ENCODE measurements around the gene NSD1. TPM values are rescaled to one million over a fixed set of nuclear protein-coding genes. Genes with fewer than 3 reads are reported as not detected.

The NSD1 gene
- total and polyA plus RNA-seq, 2 of the 8 experiments (the other 6 are each of a cell fraction or from before 2014, with no cell fraction given): 22.8 to 168 TPM

GRCh38 chr5:177097016-177097985 lies 36.3 kb upstream of the NSD1 start:
- Histone ChIP-seq H3K23me2 (ENCODE audit: low read depth, low read length) (0 out of 2 replicates have a peak, but pooled peaks cover 1% of the 10 kb centered on the region), H4K8ac (ENCODE audit: extremely low read depth, insufficient read depth, low read length) (no peak overlapping the region; the same call in 1 of the 2 replicates), H3K79me2 (ENCODE audit: control insufficient read depth in 1 of 2, insufficient read depth in 2 of 2, low read length in 2 of 2) (no peaks in the 10 kb centered on the region), H4K20me1 (replicated peaks in 1 of 2; ENCODE audit: control insufficient read depth in 1 of 2, insufficient read depth in 2 of 2, low read length in 2 of 2) (peaks cover 3% of the 10 kb centered on the region in 2 experiments), H2BK5ac (ENCODE audit: low read depth, low read length) (no peak overlapping the region), H3K4me3 (ENCODE audit: extremely low read depth in 1 of 4, insufficient read depth in 2 of 4, low read depth in 3 of 4, low read length in 4 of 4) (no peak overlapping the region), H3K4ac (replicated peaks; ENCODE audit: insufficient read length, low read depth, low read length) (no peak overlapping the region), H2BK20ac (ENCODE audit: low read length) (no peak overlapping the region), H3K79me1 (ENCODE audit: low read depth, low read length) (0 out of 2 replicates have a peak, but pooled peaks cover 2% of the 10 kb centered on the region), H3K27ac (ENCODE audit: low read depth, low read length) (no peak overlapping the region), H2AFZ (ENCODE audit: low read length) (no peak overlapping the region), H2BK12ac (ENCODE audit: low read depth, low read length) (no peak overlapping the region), H3K18ac (ENCODE audit: extremely low read depth, low read length) (no peak overlapping the region), H2BK15ac (ENCODE audit: low read length) (no peak overlapping the region), H3K4me2 (ENCODE audit: insufficient read depth in 1 of 2, low read depth in 2 of 2, low read length in 2 of 2) (no peak overlapping the region), H3K4me1 (replicated peaks in 1 of 4; ENCODE audit: control insufficient read depth in 3 of 4, insufficient read depth in 4 of 4, low read length in 3 of 4) (peaks cover 0 to 13% (median 9%) of the 10 kb centered on the region in 4 experiments; a peak in 5 of 7 replicates), H3K14ac (ENCODE audit: insufficient read length) (no peak overlapping the region), H3K9me3 (ENCODE audit: insufficient read depth in 2 of 2, low read depth in 1 of 2, low read length in 1 of 2) (no peaks in the 10 kb centered on the region), H4K91ac (replicated peaks; ENCODE audit: insufficient read length, low read length) (no peak overlapping the region), H3K23ac (ENCODE audit: insufficient read length) (no peak overlapping the region), H2BK120ac (replicated peaks; ENCODE audit: low read depth, low read length) (no peak overlapping the region), H2AK5ac (ENCODE audit: low read depth, low read length) (no peak overlapping the region), H3K27me3 (replicated peaks in 1 of 4; ENCODE audit: control insufficient read depth in 3 of 4, extremely low read depth in 1 of 4, insufficient read depth in 3 of 4, low read length in 3 of 4) (no peaks in the 10 kb centered on the region), H3K56ac (replicated peaks; ENCODE audit: insufficient read length, low read depth, low read length) (no peak overlapping the region), H3K36me3 (ENCODE audit: control insufficient read depth in 2 of 4, insufficient read depth in 4 of 4, low read length in 3 of 4) (peaks cover 13 to 27% (median 19%) of the 10 kb centered on the region in 4 experiments; a peak in 7 of 8 replicates), H3K9ac (replicated peaks in 1 of 4; ENCODE audit: extremely low read depth in 1 of 4, low read depth in 3 of 4, low read length in 3 of 4) (no peak overlapping the region), H4K5ac (ENCODE audit: insufficient read length, low read depth, low read length) (no peak overlapping the region)
- ChIA-PET CTCF (ENCODE audit: partially characterized antibody) (interaction anchor here (1.5 to 9.4 kb wide), 4 partner anchors 9 to 25 kb away, joined by 5 to 100 read pairs (median 30); partner anchors contain the start of gene FGFR4), POLR2A (ENCODE audit: partially characterized antibody) (interaction anchor here (0.7 to 4.1 kb wide), 7 partner anchors 9 to 443 kb away, joined by 3 to 23 read pairs (median 4); partner anchors contain the start of genes FGFR4 and NSD1)
- no peak for FAIRE-seq
- no peak for DNase-seq (ENCODE audit: low read depth in 1 of 2, low spot score in 2 of 2)
- 88% methylated on average over 26 of the region's 30 CpGs; no CpG with 5 or more reads in 1 of the 2 experiments for WGBS, 2 experiments (ENCODE audit: extremely low coverage in 1 of 2, insufficient coverage in 1 of 2, insufficient read length in 1 of 2, insufficient replicate concordance in 2 of 2, low coverage in 1 of 2, low lambda C conversion rate in 2 of 2, missing lambda C conversion rate in 1 of 2)
- TF ChIP-seq TBP (IDR thresholded peaks at IDR 0.05; ENCODE audit: low read depth, low read length) (no peak), EP300 (IDR thresholded peaks at IDR 0.05; ENCODE audit: borderline replicate concordance in 1 of 2, low read depth in 2 of 2, low read length in 2 of 2) (no peak), RAD21 (IDR thresholded peaks at IDR 0.05 in 1 of 2, conservative IDR thresholded peaks at IDR 0.05 in 1 of 2; ENCODE audit: low read depth in 2 of 2, low read length in 2 of 2) (no peak), E2F6 (IDR thresholded peaks at IDR 0.05) (no peak), BACH1 (IDR thresholded peaks at IDR 0.05; ENCODE audit: low read length) (no peak), RXRA (IDR thresholded peaks at IDR 0.05; ENCODE audit: insufficient read depth, low read depth, low read length) (no peak), USF2 (IDR thresholded peaks at IDR 0.05; ENCODE audit: low read length) (no peak), POLR2AphosphoS5 (IDR thresholded peaks at IDR 0.05; ENCODE audit: low read depth, low read length) (no peak)
